Measurements from ENCODE around the gene GNA14. TPM values are rescaled to one million over a fixed set of nuclear protein-coding genes. Genes with fewer than 3 reads are reported as not detected.

The GNA14 gene
- total and polyA plus RNA-seq, 2 donors (not counting 1 experiment from before 2014, with no cell fraction given) = 0.50 to 0.52 TPM

GRCh38 chr9:77592476-77592875 lies 55.6 kb downstream of the GNA14 start:
- Histone ChIP-seq H2AFZ (ENCODE audit: low read length) (no peak overlapping the region), H3K9ac (ENCODE audit: insufficient read depth, low read length) (no peak overlapping the region), H3K36me3 (ENCODE audit: control insufficient read depth, insufficient read depth, low read length) (no peaks in the 10 kb centered on the region), H3K9me3 (ENCODE audit: control insufficient read depth, insufficient read depth, low read depth, low read length) (no peaks in the 10 kb centered on the region), H3K79me2 (ENCODE audit: control insufficient read depth, insufficient read depth, low read length) (no peaks in the 10 kb centered on the region), H3K27me3 (ENCODE audit: control insufficient read depth, insufficient read depth, low read length) (no peaks in the 10 kb centered on the region), H4K20me1 (ENCODE audit: control insufficient read depth, extremely low read depth, insufficient read depth, low read length) (no peaks in the 10 kb centered on the region), H3K4me3 (replicated peaks in 1 of 4; ENCODE audit: control extremely low read depth in 1 of 4, insufficient read depth in 1 of 4, low read depth in 3 of 4, low read length in 4 of 4) (no peak overlapping the region), H3K27ac (ENCODE audit: insufficient read depth, low read length) (no peak overlapping the region), H3K4me2 (ENCODE audit: extremely low read depth, insufficient read depth, low read length) (no peak overlapping the region), H3K4me1 (ENCODE audit: control insufficient read depth, extremely low read depth, insufficient read depth, low read length) (no peaks in the 10 kb centered on the region)
- DNase-seq (ENCODE audit: low read depth in 2 of 2) = no peak
- TF ChIP-seq CTCF (conservative IDR thresholded peaks at IDR 0.05 in 1 of 2, IDR thresholded peaks at IDR 0.05 in 1 of 2; ENCODE audit: low read depth in 1 of 2, low read length in 2 of 2) = no peak
- no peak for TF ChIP-seq EZH2 (IDR thresholded peaks at IDR 0.05; ENCODE audit: low read length, missing control alignments)

- H3K79me2 ChIP-seq (ENCODE audit: control insufficient read depth, insufficient read depth, low read length) = no peaks in the 10 kb centered on the region
- no peak overlapping the region for H3K4me3 ChIP-seq (replicated peaks in 1 of 4; ENCODE audit: control extremely low read depth in 1 of 4, insufficient read depth in 1 of 4, low read depth in 3 of 4, low read length in 4 of 4)
- no peak overlapping the region for H3K27ac ChIP-seq (ENCODE audit: insufficient read depth, low read length)
- no peak overlapping the region for H2AFZ ChIP-seq (ENCODE audit: low read length)
- no peak overlapping the region for H3K9ac ChIP-seq (ENCODE audit: insufficient read depth, low read length)
- no peaks in the 10 kb centered on the region for H4K20me1 ChIP-seq (ENCODE audit: control insufficient read depth, extremely low read depth, insufficient read depth, low read length)
- peaks cover 2% of the 10 kb centered on the region for H3K4me1 ChIP-seq (ENCODE audit: control insufficient read depth, extremely low read depth, insufficient read depth, low read length)
- no peak for DNase-seq (ENCODE audit: low read depth in 2 of 2)
- no peaks in the 10 kb centered on the region for H3K36me3 ChIP-seq (ENCODE audit: control insufficient read depth, insufficient read depth, low read length)
- no peaks in the 10 kb centered on the region for H3K27me3 ChIP-seq (ENCODE audit: control insufficient read depth, insufficient read depth, low read length)
- H3K9me3 ChIP-seq (ENCODE audit: control insufficient read depth, insufficient read depth, low read depth, low read length) = no peaks in the 10 kb centered on the region
- H3K4me2 ChIP-seq (ENCODE audit: extremely low read depth, insufficient read depth, low read length) = no peak overlapping the region
- TF ChIP-seq EZH2 (IDR thresholded peaks at IDR 0.05; ENCODE audit: low read length, missing control alignments) = no peak
- TF ChIP-seq CTCF (conservative IDR thresholded peaks at IDR 0.05 in 1 of 2, IDR thresholded peaks at IDR 0.05 in 1 of 2; ENCODE audit: low read depth in 1 of 2, low read length in 2 of 2) = no peak
These were observed 58.9 kb downstream of the GNA14 start for GRCh38 chr9:77589046-77589795.

- peak; percentile 86 to 92 for DNase-seq (ENCODE audit: low read depth in 2 of 2)
- no peaks in the 10 kb centered on the region for H3K79me2 ChIP-seq (ENCODE audit: control insufficient read depth, insufficient read depth, low read length)
- peak overlapping the region; percentile 34 for H3K4me2 ChIP-seq (ENCODE audit: extremely low read depth, insufficient read depth, low read length)
- H3K9me3 ChIP-seq (ENCODE audit: control insufficient read depth, insufficient read depth, low read depth, low read length) = no peaks in the 10 kb centered on the region
- no peaks in the 10 kb centered on the region for H3K36me3 ChIP-seq (ENCODE audit: control insufficient read depth, insufficient read depth, low read length)
- peaks cover 2% of the 10 kb centered on the region for H3K4me1 ChIP-seq (ENCODE audit: control insufficient read depth, extremely low read depth, insufficient read depth, low read length)
- H2AFZ ChIP-seq (ENCODE audit: low read length) = no peak overlapping the region
- no peaks in the 10 kb centered on the region for H3K27me3 ChIP-seq (ENCODE audit: control insufficient read depth, insufficient read depth, low read length)
- H3K4me3 ChIP-seq (replicated peaks in 1 of 4; ENCODE audit: control extremely low read depth in 1 of 4, insufficient read depth in 1 of 4, low read depth in 3 of 4, low read length in 4 of 4) = no peak overlapping the region
- TF ChIP-seq EZH2 (IDR thresholded peaks at IDR 0.05; ENCODE audit: low read length, missing control alignments) (no peak), CTCF (conservative IDR thresholded peaks at IDR 0.05 in 1 of 2, IDR thresholded peaks at IDR 0.05 in 1 of 2; ENCODE audit: low read depth in 1 of 2, low read length in 2 of 2) (no peak)
- no peak overlapping the region for H3K9ac ChIP-seq (ENCODE audit: insufficient read depth, low read length)
- no peaks in the 10 kb centered on the region for H4K20me1 ChIP-seq (ENCODE audit: control insufficient read depth, extremely low read depth, insufficient read depth, low read length)
- H3K27ac ChIP-seq (ENCODE audit: insufficient read depth, low read length) = peak overlapping the region; percentile 12
These were observed 59.7 kb downstream of the GNA14 start for GRCh38 chr9:77588271-77588937.

Data from fibroblast of lung (primary cell).